H9 (cell line): ENCODE measurements around the gene CFAP43. TPM values are rescaled to one million over a fixed set of nuclear protein-coding genes. Genes with fewer than 3 reads are reported as not detected.

Source experiments
- DNase-seq: peaks from one replicate; pipeline ENCODE4 v3.0.0-alpha.2; 2017
- H2AFZ ChIP-seq: one replicate; pipeline ENCODE4 v1.6.1; 2013; ENCODE audit warnings: mild to moderate bottlenecking, low read length, control low read depth, moderate library complexity
- H2AK5ac ChIP-seq: 2 replicates; pipeline ENCODE4 v1.6.1; 2013; ENCODE audit warnings: low read length, control low read depth, mixed read lengths; ENCODE audit not compliant: insufficient read length
- H2BK120ac ChIP-seq: one replicate; pipeline ENCODE4 v1.6.1; 2013; ENCODE audit warnings: low read depth, mild to moderate bottlenecking, low read length, control low read depth, inconsistent platforms; ENCODE audit not compliant: poor library complexity, severe bottlenecking
- H2BK12ac ChIP-seq: 2 replicates; pipeline ENCODE4 v1.6.1; 2013; ENCODE audit warnings: low read length, control low read depth, mixed read lengths, low read depth; ENCODE audit not compliant: insufficient read length
- H2BK15ac ChIP-seq: 2 replicates; pipeline ENCODE4 v1.6.1; 2013; ENCODE audit warnings: low read depth, low read length, control low read depth
- H2BK20ac ChIP-seq: one replicate; pipeline ENCODE4 v1.6.1; 2013; ENCODE audit warnings: low read depth, mild to moderate bottlenecking, low read length, control low read depth, inconsistent platforms; ENCODE audit not compliant: poor library complexity, severe bottlenecking
- H2BK5ac ChIP-seq: 2 replicates; pipeline ENCODE4 v1.6.1; 2013; ENCODE audit warnings: low read length, control low read depth, mixed read lengths; ENCODE audit not compliant: insufficient read length
- H3K14ac ChIP-seq: 2 replicates; pipeline ENCODE4 v1.6.1; 2013; ENCODE audit warnings: low read length, control low read depth; ENCODE audit not compliant: insufficient read depth
- H3K18ac ChIP-seq: 2 replicates; pipeline ENCODE4 v1.6.1; 2013; ENCODE audit warnings: low read depth, mild to moderate bottlenecking, mixed read lengths, low read length, control low read depth; ENCODE audit not compliant: insufficient read length
- H3K23ac ChIP-seq: 2 replicates; pipeline ENCODE4 v1.6.1; 2013; ENCODE audit warnings: low read length, control low read depth, mixed read lengths, low read depth; ENCODE audit not compliant: insufficient read length
- H3K23me2 ChIP-seq: 2 replicates; pipeline ENCODE4 v1.6.1; 2013; ENCODE audit warnings: low read depth, mild to moderate bottlenecking, mixed read lengths, low read length, control low read depth; ENCODE audit not compliant: insufficient read length, poor library complexity, severe bottlenecking
- H3K27ac ChIP-seq: 2 replicates; pipeline ENCODE4 v1.5.1; 2013; ENCODE audit warnings: low read length, control low read depth, mixed read lengths, low read depth; ENCODE audit not compliant: insufficient read length
- H3K27me3 ChIP-seq: 2 replicates; pipeline ENCODE4 v1.6.1; 2013; ENCODE audit warnings: low read length, control low read depth, inconsistent platforms; ENCODE audit not compliant: insufficient read depth
- H3K4ac ChIP-seq: 2 replicates; pipeline ENCODE4 v1.6.1; 2013; ENCODE audit warnings: low read depth, mild to moderate bottlenecking, control low read depth, inconsistent platforms, low read length, moderate library complexity
- H3K4me1 ChIP-seq: 2 replicates; pipeline ENCODE4 v1.6.1; 2013; ENCODE audit warnings: low read length, control low read depth, inconsistent platforms; ENCODE audit not compliant: insufficient read depth
- H3K4me2 ChIP-seq: 2 replicates; pipeline ENCODE4 v1.6.1; 2013; ENCODE audit warnings: low read length, control low read depth, mixed read lengths; ENCODE audit not compliant: insufficient read length, insufficient read depth
- H3K56ac ChIP-seq: 2 replicates; pipeline ENCODE4 v1.6.1; 2013; ENCODE audit warnings: low read depth, mild to moderate bottlenecking, mixed read lengths, low read length, control low read depth; ENCODE audit not compliant: insufficient read length
- H3K79me1 ChIP-seq: 2 replicates; pipeline ENCODE4 v1.6.1; 2013; ENCODE audit warnings: low read depth, mild to moderate bottlenecking, moderate library complexity, low read length, control low read depth, inconsistent platforms; ENCODE audit not compliant: insufficient read depth, poor library complexity, severe bottlenecking
- H3K79me2 ChIP-seq: 2 replicates; pipeline ENCODE4 v1.6.1; 2013; ENCODE audit warnings: low read length, control low read depth, inconsistent platforms; ENCODE audit not compliant: insufficient read depth
- H3K9ac ChIP-seq: 2 replicates; pipeline ENCODE4 v1.6.1; 2013; ENCODE audit warnings: low read length, control low read depth, mixed read lengths; ENCODE audit not compliant: insufficient read length; ENCODE audit errors: extremely low read depth
- H3K9me3 ChIP-seq: one replicate; pipeline ENCODE4 v1.6.1; 2013; ENCODE audit warnings: low read depth, low read length, inconsistent platforms; ENCODE audit not compliant: control insufficient read depth
- H3T11ph ChIP-seq: one replicate; pipeline ENCODE4 v1.6.1; 2013; ENCODE audit warnings: mild to moderate bottlenecking, low read length, control low read depth, inconsistent platforms
- H4K20me1 ChIP-seq: one replicate; pipeline ENCODE4 v1.6.1; 2013; ENCODE audit not compliant: control insufficient read depth, insufficient read length, insufficient read depth
- H4K5ac ChIP-seq: 2 replicates; pipeline ENCODE4 v1.6.1; 2013; ENCODE audit warnings: low read depth, mild to moderate bottlenecking, mixed read lengths, low read length, control low read depth; ENCODE audit not compliant: insufficient read length
- H4K8ac ChIP-seq: replicated peaks from 2 replicates; pipeline ENCODE4 v1.6.1; 2013; ENCODE audit warnings: low read length, control low read depth, mixed read lengths, low read depth; ENCODE audit not compliant: insufficient read length
- H4K91ac ChIP-seq: 2 replicates; pipeline ENCODE4 v1.6.1; 2013; ENCODE audit warnings: low read depth, mild to moderate bottlenecking, moderate library complexity, mixed read lengths, low read length, control low read depth; ENCODE audit not compliant: insufficient read length
- H3K27ac Mint-ChIP-seq, 3 experiments: 2 replicates in 2 of 3; 3 replicates in 1 of 3; pipeline ENCODE4 v1.8.0; 2020 to 2021; ENCODE audit warnings: mixed read lengths in 3 of 3, mild to moderate bottlenecking in 1 of 3, moderate library complexity in 1 of 3
- H3K27me3 Mint-ChIP-seq: 2 replicates; pipeline ENCODE4 v1.8.0; 2021; ENCODE audit warnings: low read depth, mild to moderate bottlenecking, moderate library complexity, mixed read lengths
- H3K36me3 Mint-ChIP-seq, 3 experiments: 2 replicates in 2 of 3; 3 replicates in 1 of 3; pipeline ENCODE4 v1.8.0; 2020 to 2021; ENCODE audit warnings: low read depth in 3 of 3, mixed read lengths in 3 of 3; ENCODE audit not compliant: insufficient read depth in 1 of 3
- H3K4me1 Mint-ChIP-seq, 2 experiments: 2 replicates each; pipeline ENCODE4 v1.8.0; 2020; ENCODE audit warnings: mixed read lengths in 2 of 2
- H3K4me3 Mint-ChIP-seq, 2 experiments: 2 replicates in 1 of 2; 3 replicates in 1 of 2; pipeline ENCODE4 v1.8.0; 2020 to 2021; ENCODE audit warnings: mild to moderate bottlenecking in 2 of 2, mixed read lengths in 2 of 2, moderate library complexity in 1 of 2
- H3K9me3 Mint-ChIP-seq, 2 experiments: 2 replicates in 1 of 2; 3 replicates in 1 of 2; pipeline ENCODE4 v1.8.0; 2020; ENCODE audit warnings: mild to moderate bottlenecking in 2 of 2, mixed read lengths in 2 of 2, moderate library complexity in 1 of 2
- CTCF ChIP-seq: fragments of 200-600 bp; sonication (generic); conservative IDR thresholded peaks from 3 replicates; pipeline ENCODE4 v1.8.0; 2021; ENCODE audit warnings: antibody characterized with exemption, mild to moderate bottlenecking
- WGBS: extraction: QIAGEN DNeasy Blood & Tissue Kit; methylation state at CpG from one replicate; pipeline ENCODE4 v1.1.7; 2013; ENCODE audit warnings: missing lambda C conversion rate, low lambda C conversion rate, mixed read lengths; ENCODE audit not compliant: insufficient read length; ENCODE audit errors: extremely low coverage; 5-methylcytosine and 5-hydroxymethylcytosine counted together
- total RNA-seq: library from RNA; stranded (reverse); gene quantifications from 2 replicates; pipeline ENCODE4 v1.2.1, GENCODE V29; 2021

The CFAP43 gene
- total RNA-seq, 1 experiment from 2014 or later = 0.26 TPM

GRCh38 chr10:104109908-104110662 is 122.1 kb downstream of the CFAP43 start:
- no peak overlapping the region for H3T11ph ChIP-seq
- no peak overlapping the region for H2BK120ac ChIP-seq
- H3K4me1 Mint-ChIP-seq = peaks cover 0 to 4% of the 10 kb centered on the region in 2 experiments; a peak in 2 of 4 replicates
- no peak for DNase-seq
- no peaks in the 10 kb centered on the region for H3K79me1 ChIP-seq
- H3K56ac ChIP-seq = no peak overlapping the region
- no peaks in the 10 kb centered on the region for H3K9me3 Mint-ChIP-seq
- H4K8ac ChIP-seq = no peak overlapping the region
- H3K18ac ChIP-seq = no peak overlapping the region
- no peak overlapping the region for H3K4ac ChIP-seq
- H3K27me3 Mint-ChIP-seq = no peaks in the 10 kb centered on the region
- no peak overlapping the region for H2BK15ac ChIP-seq
- H3K14ac ChIP-seq = no peak overlapping the region
- H2BK5ac ChIP-seq = no peak overlapping the region
- WGBS = no CpG with 5 or more reads among the region's 3 CpGs
- no peaks in the 10 kb centered on the region; the same call in 1 of the 2 replicates for H3K4me1 ChIP-seq
- no peak overlapping the region for H3K23ac ChIP-seq
- no peaks in the 10 kb centered on the region for H3K79me2 ChIP-seq
- no peak overlapping the region; a peak in 1 of 7 replicates for H3K27ac Mint-ChIP-seq
- no peak overlapping the region for H3K4me3 Mint-ChIP-seq
- H3K9me3 ChIP-seq = no peaks in the 10 kb centered on the region
- no peak overlapping the region for H3K9ac ChIP-seq
- TF ChIP-seq CTCF = no peak
- no peak overlapping the region for H2BK20ac ChIP-seq
- H3K27me3 ChIP-seq = no peaks in the 10 kb centered on the region; the same call in 1 of the 2 replicates
- no peaks in the 10 kb centered on the region for H3K36me3 Mint-ChIP-seq
- no peaks in the 10 kb centered on the region for H3K23me2 ChIP-seq
- H2AFZ ChIP-seq = no peak overlapping the region
- H3K4me2 ChIP-seq = no peak overlapping the region
- no peak overlapping the region for H4K5ac ChIP-seq
- H4K91ac ChIP-seq = no peak overlapping the region
- no peak overlapping the region for H2AK5ac ChIP-seq
- H4K20me1 ChIP-seq = no peaks in the 10 kb centered on the region
- H3K27ac ChIP-seq = no peak overlapping the region
- no peak overlapping the region for H2BK12ac ChIP-seq
